Heart left ventricle (tissue), 16 donors: ENCODE results near the gene SLC23A2. TPM values are rescaled to one million over a fixed set of nuclear protein-coding genes. Genes with fewer than 3 reads are reported as not detected.

Experiments
- ATAC-seq, 4 donors: fragments of 200-7000 bp; cut with Tn5 transposase; one replicate each; pipeline ENCODE4 v1.9.1; 2020 to 2022; ENCODE audit warnings: moderate library complexity in 4 of 4, mild to moderate bottlenecking in 3 of 4, moderate number of reproducible peaks in 1 of 4
- DNase-seq, 5 donors: peaks; one replicate each; pipeline ENCODE4 v3.0.0-alpha.2; 2020
- H3K27ac ChIP-seq, 12 donors: fragments of 200-600 bp; sonication (generic) in 4 of 12; one replicate each; pipeline versions ENCODE4 v1.5.0 to v1.8.0; 2016 to 2022; ENCODE audit warnings: mild to moderate bottlenecking in 2 of 12
- H3K27me3 ChIP-seq, 9 donors: fragments of 200-600 bp; sonication (generic) in 2 of 9; one replicate each; pipeline versions ENCODE4 v1.5.1 to v1.8.0; 2016 to 2022; ENCODE audit warnings: mild to moderate bottlenecking in 3 of 9
- H3K36me3 ChIP-seq, 9 donors: fragments of 200-600 bp; sonication (generic) in 2 of 9; one replicate each; pipeline versions ENCODE4 v1.5.0 to v1.8.0; 2018 to 2022; ENCODE audit warnings: mild to moderate bottlenecking in 2 of 9
- H3K4me1 ChIP-seq, 12 donors: fragments of 200-600 bp; sonication (generic) in 4 of 12; one replicate each; pipeline versions ENCODE4 v1.5.0 to v1.8.0; 2016 to 2022; ENCODE audit warnings: mild to moderate bottlenecking in 3 of 12
- H3K4me3 ChIP-seq, 12 donors: fragments of 200-600 bp; sonication (generic) in 4 of 12; one replicate each; pipeline versions ENCODE4 v1.5.0 to v1.8.0; 2017 to 2022; ENCODE audit warnings: mild to moderate bottlenecking in 9 of 12, moderate library complexity in 4 of 12
- H3K9me3 ChIP-seq, 12 donors: fragments of 200-600 bp; sonication (generic) in 4 of 12; one replicate each; pipeline versions ENCODE4 v1.5.0 to v1.8.0; 2016 to 2022; ENCODE audit warnings: mild to moderate bottlenecking in 1 of 12
- POLR2A ChIP-seq, 2 donors: fragments of 450-650 bp; IDR thresholded peaks; one replicate each; pipeline ENCODE4 v1.6.1; 2017; ENCODE audit warnings: antibody characterized with exemption in 2 of 2, mild to moderate bottlenecking in 2 of 2, moderate library complexity in 2 of 2
- WGBS, 4 donors: extraction: QIAGEN DNeasy Blood & Tissue Kit in 2 of 4; methylation state at CpG; one replicate each; pipeline versions ENCODE4 v1.1.5 to v1.1.7; 2013 to 2018; 5-methylcytosine and 5-hydroxymethylcytosine counted together
- intact Hi-C, 10 donors: fragments of 100-400 bp; cut with DNase I; formaldehyde crosslinking; loops; one replicate each; pipeline versions ENCODE4 v1.11.1 to v1.14.2; 2022
- polyA plus RNA-seq, 2 donors: library from polyadenylated mRNA; stranded (reverse); fragments of 200-250 nt; gene quantifications; one replicate each; pipeline ENCODE4 v1.2.3, GENCODE V29; 2013
- total RNA-seq, 9 donors: library from RNA; depleted of rRNA in 2 of 9; stranded (reverse); fragments of >200 nt in 2 of 9; fragmentation: NEBNext Ultra II Directional in 3 of 9; extraction: Animal tissue kit (Norgen Biotek cat#: 25700) in 3 of 9; gene quantifications; one replicate each; pipeline versions ENCODE4 v1.1.0 to v1.2.4, GENCODE V29; 2016 to 2023
- TF ChIP-seq, protein P1 (sequence below), 12 donors: fragments of 200-600 bp; sonication (generic) in 4 of 12; IDR thresholded peaks; one replicate each; pipeline versions ENCODE4 v1.5.0 to v1.8.0; 2018 to 2022; ENCODE audit warnings: antibody characterized with exemption in 12 of 12, mild to moderate bottlenecking in 5 of 12
- donor health status: ischemic (EF 13 %, LVEDD 7.1; RV severe dilation, severe dysfunction).
- donor health status: healthy with polysubstance abuse.
- donor health status: DM: no; HTN: yes; CAD: no.
- donor health status: DM: no; HTN: no; CAD: no.
- donor health status: ischemic (EF 25% LVEDD 6.9; RV normal size, moderate dysfunction).
- donor health status: ischemic (EF 25% LVEDD 5.7; RV mildly dilated, moderate dysfunction).
- donor health status: healthy.
- donor health status: DM: yes; HTN: yes; CAD: no.
- donor health status: ischemic (EF 35%, LVEDD 5.7; RV mildly dilated, moderate dysfunction).
- donor health status: nonischemic (EF 11% LVEDD 7.7; RV severe dilation, severe dysfunction).
- donor health status: DM: yes; HTN: yes; CAD: no.
- donor health status: PGD.
- donor health status: ischemic (EF 29% LVEDD 5.4; RV normal size, mild dysfunction).
- donor health status: nonischemic (EF 23%, LVEDD 6.1; RV moderate dilation, normal function).

The SLC23A2 gene
- total and polyA plus RNA-seq, 11 donors, result 3.0 to 18.7 (median 8.1) TPM

DNA sequence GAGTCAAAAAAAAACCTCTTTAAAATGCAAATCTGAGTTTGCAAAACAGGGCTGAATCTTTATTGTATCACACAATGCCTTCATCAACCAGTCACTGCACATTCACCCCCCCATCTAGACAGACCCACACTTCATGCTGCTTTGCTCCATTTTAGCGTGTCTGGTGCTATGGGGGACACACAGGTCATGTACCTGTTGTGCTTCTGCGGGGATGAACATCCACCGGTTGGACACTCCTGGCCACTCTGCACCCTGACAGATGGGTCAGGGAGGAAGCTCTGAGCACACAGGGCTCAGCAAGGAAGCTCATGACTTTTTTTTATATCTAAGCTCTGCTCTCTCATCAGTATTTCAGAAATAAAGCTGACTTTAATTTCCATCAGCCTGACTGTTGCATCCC lies 143.3 kb downstream of the SLC23A2 start:
- DNase-seq (no peak), ATAC-seq (no peak)
- H3K9me3 ChIP-seq, result no peaks in the 10 kb centered on the region
- H3K27ac ChIP-seq, result no peak overlapping the region
- peaks cover 0 to 8% (median 0%) of the 10 kb centered on the region in 12 donors for H3K4me1 ChIP-seq
- peaks cover 0 to 93% (median 75%) of the 10 kb centered on the region in 9 donors for H3K36me3 ChIP-seq
- 95 to 100% (median 97%) methylated on average over 3 of the region's 3 CpGs for WGBS, 4 donors
- no peaks in the 10 kb centered on the region for H3K27me3 ChIP-seq
- H3K4me3 ChIP-seq, result no peak overlapping the region
- intact Hi-C loops, result no loop called here
- TF ChIP-seq, protein P1, sequence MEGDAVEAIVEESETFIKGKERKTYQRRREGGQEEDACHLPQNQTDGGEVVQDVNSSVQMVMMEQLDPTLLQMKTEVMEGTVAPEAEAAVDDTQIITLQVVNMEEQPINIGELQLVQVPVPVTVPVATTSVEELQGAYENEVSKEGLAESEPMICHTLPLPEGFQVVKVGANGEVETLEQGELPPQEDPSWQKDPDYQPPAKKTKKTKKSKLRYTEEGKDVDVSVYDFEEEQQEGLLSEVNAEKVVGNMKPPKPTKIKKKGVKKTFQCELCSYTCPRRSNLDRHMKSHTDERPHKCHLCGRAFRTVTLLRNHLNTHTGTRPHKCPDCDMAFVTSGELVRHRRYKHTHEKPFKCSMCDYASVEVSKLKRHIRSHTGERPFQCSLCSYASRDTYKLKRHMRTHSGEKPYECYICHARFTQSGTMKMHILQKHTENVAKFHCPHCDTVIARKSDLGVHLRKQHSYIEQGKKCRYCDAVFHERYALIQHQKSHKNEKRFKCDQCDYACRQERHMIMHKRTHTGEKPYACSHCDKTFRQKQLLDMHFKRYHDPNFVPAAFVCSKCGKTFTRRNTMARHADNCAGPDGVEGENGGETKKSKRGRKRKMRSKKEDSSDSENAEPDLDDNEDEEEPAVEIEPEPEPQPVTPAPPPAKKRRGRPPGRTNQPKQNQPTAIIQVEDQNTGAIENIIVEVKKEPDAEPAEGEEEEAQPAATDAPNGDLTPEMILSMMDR (IDR thresholded peaks at IDR 0.05), result no peak
- TF ChIP-seq POLR2A (IDR thresholded peaks at IDR 0.05), result no peak

DNA sequence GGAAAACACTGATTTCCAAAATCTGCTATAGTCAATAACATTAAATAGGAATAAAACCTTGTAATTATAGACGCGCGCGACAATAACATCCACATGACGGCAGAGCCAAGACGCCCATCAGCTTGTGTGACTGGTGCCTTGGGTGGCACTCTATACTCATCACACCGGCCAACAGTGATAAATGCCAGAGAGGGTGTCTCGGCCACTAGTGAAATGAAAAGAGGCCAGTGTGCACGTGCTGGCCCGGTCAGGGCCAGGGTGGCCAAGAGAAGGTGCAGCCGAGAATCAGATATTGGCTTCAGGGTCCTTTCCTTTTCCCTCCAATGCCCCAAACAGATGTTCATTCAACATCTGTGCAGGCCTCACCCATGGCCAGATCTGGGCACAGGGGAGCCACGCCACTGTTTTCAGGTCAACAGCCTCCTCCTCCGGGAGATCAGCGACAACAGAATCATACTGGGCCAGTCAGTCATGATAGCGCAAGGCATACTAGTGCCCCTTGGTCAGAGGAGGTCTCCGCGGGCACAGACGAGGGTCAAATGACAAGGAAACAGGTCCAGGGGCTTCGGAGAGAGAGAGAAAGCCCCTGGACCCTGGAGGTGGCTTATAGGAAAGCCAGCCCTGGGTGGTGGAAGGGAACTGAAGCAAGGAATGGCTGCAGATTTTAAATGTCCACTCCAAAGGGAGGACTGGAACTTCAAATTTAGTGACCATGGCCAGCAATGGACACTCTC lies 145.1 kb downstream of the SLC23A2 start:
- no peak for ATAC-seq
- H3K36me3 ChIP-seq, result peaks cover 0 to 82% (median 57%) of the 10 kb centered on the region in 9 donors

DNA sequence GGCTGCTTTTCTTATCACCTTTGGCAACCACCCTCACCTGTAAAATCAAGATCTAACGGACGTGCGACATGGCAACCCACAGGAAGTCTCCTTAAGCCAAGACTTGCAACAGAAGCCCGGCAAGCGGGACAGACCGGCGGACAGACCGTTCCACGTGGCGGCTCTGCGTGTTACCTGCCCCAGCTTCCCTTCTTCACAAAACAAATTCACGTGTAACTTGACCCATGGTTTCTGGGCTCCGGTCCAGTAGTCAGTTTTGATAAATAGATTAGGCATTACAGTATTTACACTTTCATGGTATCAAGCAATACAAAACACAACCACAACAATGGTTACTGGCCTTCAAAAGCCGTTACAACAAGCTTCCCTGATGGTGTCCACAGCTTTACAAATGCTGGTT lies 145.8 kb downstream of the SLC23A2 start:
- no peaks in the 10 kb centered on the region for H3K9me3 ChIP-seq
- WGBS, 4 donors, result 91 to 94% (median 93%) methylated on average over 14 of the region's 14 CpGs
- ATAC-seq (no peak), DNase-seq (no peak)
- no peaks in the 10 kb centered on the region for H3K27me3 ChIP-seq
- TF ChIP-seq, protein P1 (IDR thresholded peaks at IDR 0.05), result no peak
- no peak for TF ChIP-seq POLR2A (IDR thresholded peaks at IDR 0.05)
- intact Hi-C loops, result no loop called here
- H3K27ac ChIP-seq, result no peak overlapping the region
- H3K4me1 ChIP-seq, result peaks cover 0 to 8% (median 0%) of the 10 kb centered on the region in 12 donors
- no peak overlapping the region for H3K4me3 ChIP-seq
- peaks cover 0 to 75% (median 51%) of the 10 kb centered on the region in 9 donors for H3K36me3 ChIP-seq

More for the DNA sequence above, 145.1 kb downstream of the SLC23A2 start:
- Histone ChIP-seq H3K27me3 (no peaks in the 10 kb centered on the region), H3K4me1 (peaks cover 0 to 8% (median 0%) of the 10 kb centered on the region in 12 donors), H3K9me3 (no peaks in the 10 kb centered on the region), H3K27ac (no peak overlapping the region), H3K4me3 (no peak overlapping the region)
- no peak for DNase-seq
- TF ChIP-seq POLR2A (IDR thresholded peaks at IDR 0.05), result no peak
- TF ChIP-seq, protein P1 (IDR thresholded peaks at IDR 0.05), result no peak
- intact Hi-C loops, result no loop called here
- 96 to 98% (median 97%) methylated on average over 19 of the region's 19 CpGs for WGBS, 4 donors

DNA sequence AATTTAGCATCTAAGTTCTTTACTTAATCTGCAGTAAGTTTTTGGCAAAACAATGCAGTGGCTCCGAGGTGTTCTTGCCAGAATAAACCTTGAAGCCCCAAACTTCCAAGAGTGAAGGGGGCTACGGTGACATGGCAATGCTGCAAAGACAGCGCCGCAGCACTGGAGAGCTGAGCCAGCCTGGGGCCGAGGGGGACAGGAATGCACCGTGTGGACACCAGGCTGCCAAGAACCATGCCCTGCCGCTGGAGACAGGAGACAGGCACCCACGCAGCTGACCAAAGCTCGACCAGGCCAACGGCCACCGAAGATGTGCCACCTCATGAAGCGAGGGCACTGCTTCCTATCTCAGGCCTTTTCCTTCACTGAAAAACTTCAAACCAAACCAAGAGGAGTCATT lies 146.2 kb downstream of the SLC23A2 start:
- TF ChIP-seq, protein P1 (IDR thresholded peaks at IDR 0.05), result no peak
- no peak for TF ChIP-seq POLR2A (IDR thresholded peaks at IDR 0.05)
- no peak for DNase-seq

More for the DNA sequence above, 146.2 kb downstream of the SLC23A2 start:
- no peaks in the 10 kb centered on the region for H3K9me3 ChIP-seq
- peaks cover 0 to 8% (median 0%) of the 10 kb centered on the region in 12 donors for H3K4me1 ChIP-seq
- 92 to 98% (median 95%) methylated on average over 12 of the region's 12 CpGs for WGBS, 4 donors
- no peaks in the 10 kb centered on the region for H3K27me3 ChIP-seq
- peaks cover 0 to 71% (median 46%) of the 10 kb centered on the region in 9 donors for H3K36me3 ChIP-seq
- no peak overlapping the region for H3K27ac ChIP-seq
- intact Hi-C loops, result no loop called here
- no peak for ATAC-seq
- H3K4me3 ChIP-seq, result no peak overlapping the region
